Eye (tissue), 1 donor: ENCODE data around the gene PDK1.
A peak's percentile ranks its signal among the peaks of the same experiment; 100 is the strongest.

Source experiments
- DNase-seq: peaks from one replicate; pipeline ENCODE4 v3.0.0-alpha.2; 2015

The PDK1 gene

DNA sequence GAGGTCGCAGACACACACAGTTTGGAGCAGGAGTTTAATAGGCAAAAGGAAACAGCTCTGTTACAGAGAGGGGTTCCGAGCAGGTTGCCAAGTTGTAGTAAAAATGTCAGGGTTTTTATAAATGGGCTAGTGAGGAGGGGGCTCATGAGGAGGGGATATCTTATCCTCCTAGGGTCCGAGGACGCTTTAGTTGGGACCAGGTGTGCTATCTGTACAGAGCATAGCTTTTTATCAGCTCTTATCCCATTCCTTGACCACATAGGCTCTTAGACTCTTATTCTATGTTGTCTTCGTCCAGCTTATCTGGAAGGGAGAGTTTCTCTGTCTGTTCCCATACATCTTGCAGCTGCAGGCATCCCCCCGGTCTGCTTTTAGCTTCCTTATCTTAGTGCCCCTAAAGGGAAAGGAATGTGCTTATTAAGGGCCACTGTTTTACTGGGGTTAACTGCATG is 44.7 kb downstream of the PDK1 start:
- DNase-seq = no peak

DNA sequence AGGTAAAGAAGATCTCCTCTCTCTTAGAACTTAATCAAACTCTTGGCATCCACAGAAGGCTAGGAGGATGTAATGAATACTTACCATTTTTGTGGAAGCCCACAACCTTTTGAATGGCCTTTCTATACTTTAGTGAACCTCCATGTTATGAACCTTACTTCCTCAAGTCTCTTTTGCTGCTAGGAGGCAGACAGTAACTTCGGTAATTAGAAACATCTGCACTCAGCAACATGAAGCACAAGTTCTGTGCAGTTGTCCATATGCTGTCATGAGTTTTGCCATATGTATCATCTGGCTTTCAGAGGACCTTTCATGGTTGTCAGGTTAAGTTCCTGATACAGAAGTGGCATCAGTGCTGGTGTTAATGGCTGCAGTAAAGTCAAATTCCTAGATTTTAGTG is 50.4 kb downstream of the PDK1 start:
- DNase-seq = no peak

DNA sequence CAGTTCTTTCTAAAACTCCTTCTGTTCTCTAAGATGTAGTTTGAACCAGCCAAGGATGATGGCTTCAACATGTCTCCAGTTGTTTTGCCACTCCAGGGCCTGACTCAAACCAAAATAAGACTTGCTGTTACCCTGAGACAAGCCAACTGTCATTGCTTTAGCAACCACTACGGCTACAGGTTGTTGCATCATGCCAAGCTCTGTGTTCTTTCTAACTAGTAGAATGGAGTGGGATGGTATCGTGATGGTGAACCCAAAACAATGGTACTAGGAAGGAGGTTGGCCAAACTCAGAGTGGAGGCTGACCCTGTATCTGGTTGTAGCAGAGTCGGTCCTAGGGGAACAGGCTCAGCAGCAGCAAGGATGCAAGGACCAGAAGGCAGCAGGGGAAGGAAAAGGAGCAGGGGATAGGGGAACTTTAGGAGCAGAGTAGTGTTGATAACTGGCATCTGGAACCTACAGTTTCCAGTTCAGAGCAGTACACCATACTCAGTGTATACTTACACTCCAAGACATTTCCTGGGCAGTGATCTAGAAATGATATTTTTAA is 51.6 kb downstream of the PDK1 start:
- no peak for DNase-seq

DNA sequence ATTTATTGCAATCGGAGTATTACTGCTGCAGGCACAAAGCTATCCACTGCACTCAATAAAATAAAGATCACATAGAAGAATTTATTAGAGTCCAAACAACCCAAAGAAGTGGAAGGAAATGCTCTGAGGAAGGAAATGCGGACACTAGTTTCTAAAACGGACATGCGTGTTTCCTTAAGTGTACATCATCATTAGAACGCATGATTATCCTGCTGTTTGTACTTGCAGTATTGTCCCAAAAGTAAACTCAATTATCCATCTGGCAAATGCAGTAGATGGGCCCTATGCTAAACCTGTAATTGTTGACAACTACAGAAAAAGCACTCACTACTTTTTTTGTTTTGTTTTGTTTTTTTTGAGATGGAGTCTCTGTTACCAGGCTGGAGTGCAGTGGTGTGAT is 53.6 kb downstream of the PDK1 start:
- no peak for DNase-seq

DNA sequence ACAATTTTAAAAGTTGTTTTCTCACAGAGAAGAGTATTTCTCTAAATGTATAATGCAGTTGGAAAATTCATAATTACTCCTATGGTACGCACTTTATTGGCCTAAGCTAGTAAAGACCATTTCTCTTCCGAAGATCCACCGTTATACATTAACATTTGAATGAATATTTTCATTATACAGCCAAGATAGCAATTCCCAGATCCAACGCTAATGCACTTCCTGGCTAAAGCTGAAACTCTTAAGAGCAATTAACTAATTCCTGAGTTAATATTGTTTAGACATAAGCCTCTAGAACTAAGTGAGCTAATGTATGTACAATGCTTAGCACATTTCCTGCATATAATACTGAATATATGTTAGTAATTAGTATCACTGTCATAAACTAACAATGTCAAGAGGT is 56.2 kb downstream of the PDK1 start:
- no peak for DNase-seq

DNA sequence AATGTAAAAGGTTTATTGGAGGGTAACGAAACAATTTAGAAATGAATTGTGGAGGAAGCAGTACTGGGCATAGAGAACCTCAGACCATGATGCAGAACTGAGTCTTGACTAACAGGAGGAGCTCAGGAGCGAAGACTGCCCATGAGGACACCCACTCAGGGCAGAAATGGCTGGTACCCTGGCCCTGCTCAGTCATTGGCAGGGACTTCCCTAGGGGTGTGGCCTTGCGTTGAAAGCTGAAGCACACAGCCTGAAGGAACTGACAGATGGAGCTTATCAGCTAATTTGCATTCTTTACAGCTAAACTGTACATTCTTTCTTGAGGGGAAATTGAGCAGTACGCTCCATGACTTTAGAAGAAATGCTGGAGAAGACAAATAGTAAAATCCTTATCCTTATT is 57.1 kb downstream of the PDK1 start:
- DNase-seq = peak; percentile 53

DNA sequence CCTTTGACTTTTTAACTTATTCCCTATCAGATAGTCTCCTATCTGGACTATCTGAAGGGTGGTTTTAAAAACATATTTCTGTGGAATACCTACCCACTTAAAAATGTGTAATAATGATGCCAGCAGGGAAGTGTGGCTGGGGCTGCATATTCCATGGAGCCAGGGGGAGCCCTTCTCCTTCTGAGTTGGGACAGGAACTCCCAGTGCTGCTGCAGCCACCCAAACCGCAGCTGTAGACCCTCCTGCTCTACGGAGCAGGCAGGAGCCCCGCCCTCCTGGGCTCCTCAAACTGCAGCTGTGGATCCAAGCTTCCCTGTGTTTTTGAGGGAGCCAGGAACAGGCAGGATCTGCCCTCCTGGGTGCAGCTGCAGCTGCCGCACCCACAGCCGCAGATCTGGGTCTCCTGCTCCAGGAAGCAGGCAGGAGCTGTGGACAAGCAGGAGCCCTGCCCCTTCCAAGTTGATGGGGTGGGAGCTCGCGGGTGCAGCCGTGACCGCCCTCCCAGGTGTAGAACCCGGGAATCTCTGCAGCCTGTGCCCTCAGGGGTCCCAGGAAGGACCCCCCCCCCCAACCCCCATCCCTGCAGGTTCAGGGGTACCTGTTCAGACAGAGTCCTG is 57.8 kb downstream of the PDK1 start:
- no peak for DNase-seq

DNA sequence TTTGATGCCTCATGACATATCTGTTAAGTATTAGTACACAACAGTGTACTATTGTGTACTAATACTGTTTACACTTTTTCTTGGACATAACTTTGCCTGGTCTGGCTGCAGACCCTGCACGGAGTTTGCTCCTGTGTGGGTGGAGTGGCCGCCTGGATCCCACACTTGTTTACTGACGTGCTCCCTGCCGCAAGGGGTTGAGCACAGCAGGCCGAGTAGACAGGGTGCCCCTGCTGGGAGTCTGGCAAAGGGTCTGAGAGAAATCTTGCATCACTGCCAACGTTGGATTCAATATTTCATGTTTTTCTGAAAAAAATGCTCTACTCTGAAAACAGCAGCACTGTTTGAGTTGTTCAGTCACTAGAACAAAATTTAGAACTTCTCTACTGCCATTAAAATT is 59.0 kb downstream of the PDK1 start:
- no peak for DNase-seq

DNA sequence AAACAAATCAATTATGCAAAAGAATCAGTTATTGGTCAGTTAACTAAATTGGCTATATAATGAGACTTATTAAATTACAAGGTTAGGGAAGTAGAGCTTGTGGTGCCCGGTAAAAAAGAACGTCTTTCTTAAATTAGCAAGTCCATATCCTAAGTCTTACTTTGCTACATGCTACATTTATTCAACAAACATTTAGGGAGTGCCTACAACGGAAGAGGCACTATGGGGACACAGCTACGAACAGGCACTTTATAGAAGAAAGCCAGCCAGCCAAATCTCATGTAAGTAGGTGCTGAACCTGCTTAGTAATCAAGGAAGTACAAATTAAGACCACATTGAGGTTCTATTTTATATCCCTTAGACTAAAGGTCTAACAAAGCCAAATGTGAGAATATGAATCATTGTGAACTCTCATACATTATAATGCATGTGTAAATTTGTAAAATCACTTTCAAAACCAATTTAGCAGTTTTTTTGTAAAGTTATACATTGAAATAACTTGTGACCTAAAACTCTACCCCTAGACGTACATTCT is 59.9 kb downstream of the PDK1 start:
- no peak for DNase-seq

DNA sequence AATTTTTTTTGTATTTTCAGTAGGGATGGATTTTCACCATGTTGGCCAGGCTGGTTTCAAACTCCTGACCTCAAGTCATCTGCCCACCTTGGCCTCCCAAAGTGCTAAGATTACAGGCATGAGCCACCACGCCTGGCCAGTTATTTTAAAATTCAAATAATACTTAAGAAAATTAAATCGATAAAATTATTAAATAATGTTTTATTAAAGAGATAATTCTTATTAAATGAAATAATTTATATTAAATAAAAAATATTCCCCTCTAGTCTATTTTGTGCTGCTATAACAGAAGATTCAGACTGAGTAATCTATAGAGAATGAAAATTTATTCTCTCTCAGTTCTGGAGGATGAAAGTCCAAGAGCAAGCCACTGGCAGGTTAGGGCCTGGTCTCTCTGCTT is 61.2 kb downstream of the PDK1 start:
- no peak for DNase-seq

DNA sequence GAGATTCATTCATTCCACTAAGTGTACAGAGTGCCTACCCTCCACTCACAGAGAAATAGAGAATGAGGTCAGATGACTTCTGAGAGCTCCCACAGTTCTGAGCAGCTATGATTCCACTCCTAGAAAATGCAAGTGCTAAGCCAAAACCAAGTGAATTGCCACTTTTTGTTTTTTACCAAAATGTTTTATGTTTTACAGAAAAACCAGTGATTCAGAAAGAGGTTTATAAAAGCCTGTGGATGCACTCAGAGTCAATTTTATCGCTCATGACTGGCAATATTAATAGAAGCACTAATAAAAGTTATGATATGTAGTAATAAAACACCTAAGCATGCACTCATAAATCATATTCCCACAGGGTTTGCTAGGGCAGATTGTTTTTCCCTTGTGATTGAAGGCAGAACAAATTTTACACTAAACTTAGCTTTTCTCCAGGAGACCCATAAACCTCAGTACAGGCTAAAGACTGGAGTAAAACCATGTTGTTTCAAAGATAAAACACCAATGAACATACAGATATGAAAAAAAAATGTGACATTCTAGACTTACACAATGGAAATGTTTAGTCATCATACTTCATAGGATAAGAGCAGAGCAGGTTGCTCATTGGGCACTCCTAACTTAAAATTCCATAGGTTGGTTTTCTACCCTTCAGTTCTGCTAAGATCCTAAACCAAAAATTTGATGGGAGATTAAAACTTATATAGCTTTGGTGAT is 67.5 kb downstream of the PDK1 start:
- no peak for DNase-seq

DNA sequence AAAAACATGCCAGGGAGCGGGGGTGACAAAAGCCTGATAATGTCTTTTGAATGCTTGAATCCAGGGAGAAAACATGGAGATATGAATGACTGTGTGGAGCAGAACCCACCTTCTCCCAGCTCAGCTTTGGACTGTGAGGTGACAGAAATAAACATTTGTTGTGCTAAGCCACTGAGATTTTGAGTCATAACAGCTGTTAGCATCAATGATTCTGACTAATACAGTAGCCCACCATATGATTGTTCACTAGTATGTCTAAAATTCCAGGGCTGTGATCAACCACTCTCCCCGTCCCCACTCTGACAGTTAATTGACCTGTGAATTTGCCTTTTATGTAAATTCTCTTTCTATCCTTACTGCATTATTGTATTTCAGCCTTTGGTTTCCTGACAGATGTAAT is 69.1 kb downstream of the PDK1 start:
- DNase-seq = no peak

DNA sequence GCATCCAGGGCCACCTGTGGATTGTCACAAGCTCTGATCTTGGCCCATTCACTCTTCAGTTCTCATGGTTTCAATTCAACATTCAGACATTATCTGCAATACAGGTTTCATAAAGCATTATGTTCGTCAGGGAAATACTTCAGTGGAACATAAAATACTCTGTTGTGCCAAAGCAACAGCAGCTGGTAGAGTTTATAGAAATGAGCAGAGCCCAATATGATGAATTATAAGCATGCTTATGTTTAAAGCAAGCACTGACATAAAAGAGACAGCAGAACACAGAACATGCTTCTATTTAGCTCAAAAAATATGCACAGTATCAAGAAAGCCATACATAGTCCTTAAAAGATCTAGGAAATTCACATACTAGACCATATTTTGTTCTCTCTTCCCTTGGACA is 71.3 kb downstream of the PDK1 start:
- DNase-seq = no peak

DNA sequence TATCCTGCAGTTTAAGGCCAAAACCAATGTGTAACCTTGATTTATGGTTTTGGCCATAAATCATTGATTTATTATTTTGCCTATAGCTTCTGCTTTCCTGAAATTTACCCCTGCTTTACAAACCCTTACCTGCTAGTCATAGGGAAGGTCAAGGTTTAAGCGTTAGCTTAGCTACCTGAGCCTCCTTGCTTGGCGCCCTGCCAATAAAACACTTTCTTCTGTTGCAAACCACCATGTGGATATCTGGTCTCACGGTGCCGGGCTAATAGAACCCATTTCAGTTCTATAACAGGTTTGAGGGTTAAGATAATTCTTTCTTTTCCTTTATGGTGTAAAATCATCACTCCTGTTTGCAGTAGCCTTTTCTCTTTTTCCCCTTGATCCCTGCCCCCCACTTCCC is 72.2 kb downstream of the PDK1 start:
- no peak for DNase-seq

DNA sequence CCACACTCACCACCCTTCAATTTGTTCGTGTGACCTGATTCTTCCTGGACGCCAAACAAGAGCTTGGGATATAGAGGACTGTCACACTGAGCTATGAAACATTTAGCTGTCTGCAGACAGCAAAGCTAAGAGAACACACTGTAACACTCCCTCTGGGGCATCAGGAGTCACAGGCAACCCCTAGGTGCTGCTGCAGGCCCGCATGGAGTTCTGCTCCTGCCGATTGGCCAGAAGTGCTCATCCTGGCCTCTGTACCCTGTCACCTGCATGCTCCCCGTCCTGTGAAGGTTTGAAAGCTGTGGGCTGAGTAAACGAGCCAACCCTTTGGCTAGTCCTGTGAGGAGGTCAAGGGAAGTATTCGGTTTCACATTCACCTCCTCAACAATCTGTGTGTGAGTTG is 73.7 kb downstream of the PDK1 start:
- no peak for DNase-seq

DNA sequence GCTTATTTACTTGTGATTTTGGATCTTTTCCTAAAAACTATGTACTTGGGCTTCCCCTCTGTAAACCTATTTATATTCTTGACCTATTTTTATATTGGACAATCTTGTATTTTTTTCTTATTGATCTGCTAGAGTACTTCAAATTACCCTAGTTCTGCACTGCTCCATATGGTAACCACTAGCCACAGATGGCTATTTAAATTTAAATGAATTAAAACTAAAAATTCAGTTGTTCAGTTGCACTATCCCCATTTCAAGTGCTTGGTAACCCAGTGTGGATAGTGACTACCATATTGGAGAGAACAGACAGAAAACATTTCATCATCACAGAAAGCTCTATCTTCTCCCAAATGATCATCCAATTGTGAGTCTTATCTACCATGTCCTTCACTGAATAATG is 74.3 kb downstream of the PDK1 start:
- no peak for DNase-seq

DNA sequence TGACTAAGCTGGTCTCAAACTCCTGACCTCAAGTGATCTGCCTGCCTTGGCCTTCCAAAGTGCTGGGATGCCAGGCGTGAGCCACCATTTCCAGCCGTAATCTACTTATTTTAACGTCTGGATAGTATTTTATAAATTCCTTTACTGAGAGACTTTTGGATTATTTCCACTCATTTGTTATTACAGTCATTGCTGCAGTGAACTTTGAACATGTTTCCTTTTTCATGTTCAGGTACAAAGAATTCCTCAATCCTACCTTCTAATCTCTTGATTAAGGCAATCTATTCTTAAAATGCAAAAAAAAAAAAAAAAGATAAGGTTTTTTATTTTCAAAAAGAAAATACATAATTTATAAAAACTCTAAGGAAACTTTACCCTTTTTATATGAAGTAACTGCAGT is 78.6 kb downstream of the PDK1 start:
- no peak for DNase-seq

DNA sequence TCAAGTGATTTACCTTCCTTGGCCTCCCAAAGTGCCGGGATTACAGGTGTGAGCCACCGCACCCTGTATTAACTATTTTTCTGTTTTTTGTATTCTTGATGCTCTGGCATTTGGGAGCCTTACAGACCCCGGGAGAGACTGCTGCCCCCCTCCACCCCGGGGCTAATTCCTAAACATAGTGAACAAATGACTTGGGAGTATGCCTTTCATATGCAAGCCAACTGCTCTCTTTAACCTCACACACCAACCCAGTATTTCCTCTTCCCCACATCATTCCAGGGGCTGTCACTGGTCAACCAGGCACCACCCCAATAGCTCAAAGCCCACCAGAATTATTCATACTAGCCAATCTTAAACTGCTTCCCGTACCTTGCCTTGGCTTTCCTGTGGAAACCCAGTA is 79.7 kb downstream of the PDK1 start:
- no peak for DNase-seq

DNA sequence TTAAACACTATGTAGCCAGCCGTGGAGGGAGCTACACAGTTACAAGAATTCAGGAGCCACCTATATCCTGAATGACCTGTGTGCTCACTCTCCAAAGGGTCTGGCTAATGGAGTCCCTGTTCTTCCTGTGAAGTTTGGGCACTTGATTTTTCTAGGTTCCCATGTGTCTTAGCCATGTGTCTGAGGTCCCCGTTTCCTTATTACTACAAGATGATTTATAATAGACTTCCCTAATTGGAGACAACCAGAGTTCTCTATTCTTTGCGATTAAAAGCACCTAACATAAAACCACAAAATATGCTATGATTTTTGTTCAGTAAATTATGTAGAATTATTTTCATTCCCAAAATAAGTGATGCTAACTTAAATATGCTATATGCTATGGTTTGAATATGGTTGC is 83.4 kb downstream of the PDK1 start:
- no peak for DNase-seq

DNA sequence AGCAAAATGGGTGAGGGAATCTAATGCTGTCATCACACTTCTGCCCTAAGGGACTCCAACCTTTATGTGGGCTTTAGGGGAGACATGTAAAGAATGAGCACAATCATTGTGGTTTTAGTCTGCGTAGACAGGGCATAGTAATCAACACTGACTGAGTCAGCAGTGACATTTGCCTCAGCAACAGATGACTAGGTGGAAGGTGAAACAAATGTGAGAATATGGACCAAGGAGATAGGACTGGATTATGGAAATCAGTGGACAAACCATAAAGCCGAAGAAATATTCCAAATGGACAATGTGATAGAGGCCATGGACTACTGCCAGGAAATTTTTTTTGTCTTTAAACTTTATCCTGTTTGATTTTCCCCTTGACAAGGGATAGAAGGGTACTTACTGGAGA is 83.9 kb downstream of the PDK1 start:
- no peak for DNase-seq

DNA sequence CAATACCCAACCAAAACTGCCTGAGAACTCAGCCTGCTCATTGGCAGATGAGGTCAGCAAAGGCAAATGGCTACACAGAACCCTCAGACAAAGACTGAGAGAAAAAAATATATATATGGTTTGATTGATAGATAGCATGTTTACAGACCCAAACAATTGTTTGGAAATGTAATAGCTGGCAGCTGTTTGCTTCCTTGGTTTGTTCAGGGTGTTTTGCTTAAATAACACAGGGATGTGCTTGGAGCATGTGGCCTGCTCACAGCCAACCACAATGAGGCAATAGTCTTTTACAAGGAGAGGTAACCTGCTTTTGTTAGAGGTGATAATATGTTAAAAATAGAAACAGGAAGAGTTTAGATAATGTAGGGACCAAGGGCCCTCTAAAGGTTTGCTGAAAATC is 84.5 kb downstream of the PDK1 start:
- no peak for DNase-seq

DNA sequence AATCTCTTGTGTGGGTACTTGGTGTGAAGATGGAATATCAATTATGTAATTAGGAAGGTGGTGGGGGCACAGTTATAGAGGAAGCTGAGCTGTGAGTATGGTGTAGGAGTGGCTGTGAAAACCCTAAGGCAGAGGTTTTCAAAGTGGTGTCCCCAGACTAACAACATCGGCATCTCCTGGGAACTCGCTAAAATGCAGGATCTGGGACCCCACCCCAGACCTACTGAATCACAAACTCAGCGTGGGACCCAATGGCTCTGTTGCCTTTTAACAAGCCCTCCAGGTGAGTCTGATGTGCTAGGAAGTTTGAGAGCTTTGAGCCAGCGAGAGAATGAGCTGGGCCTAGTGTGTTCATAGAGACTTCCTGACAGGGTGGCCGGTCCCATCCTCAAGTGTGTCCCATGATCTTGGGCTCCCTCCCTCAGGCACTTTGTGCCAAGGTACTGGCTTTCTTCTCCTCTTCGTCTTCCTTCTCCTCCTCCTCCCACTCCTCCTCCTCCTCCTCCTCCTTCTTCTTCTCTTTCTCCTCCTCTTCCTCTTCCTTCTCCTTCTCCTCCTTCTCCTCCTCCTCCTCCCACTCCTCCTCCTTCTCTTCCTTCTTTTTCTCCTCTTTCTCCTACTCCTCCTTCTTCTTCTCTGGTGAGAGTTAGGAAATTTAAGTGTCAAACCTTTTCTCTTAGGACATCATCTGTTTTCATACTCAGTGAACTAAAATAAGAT is 86.6 kb downstream of the PDK1 start:
- DNase-seq = no peak

DNA sequence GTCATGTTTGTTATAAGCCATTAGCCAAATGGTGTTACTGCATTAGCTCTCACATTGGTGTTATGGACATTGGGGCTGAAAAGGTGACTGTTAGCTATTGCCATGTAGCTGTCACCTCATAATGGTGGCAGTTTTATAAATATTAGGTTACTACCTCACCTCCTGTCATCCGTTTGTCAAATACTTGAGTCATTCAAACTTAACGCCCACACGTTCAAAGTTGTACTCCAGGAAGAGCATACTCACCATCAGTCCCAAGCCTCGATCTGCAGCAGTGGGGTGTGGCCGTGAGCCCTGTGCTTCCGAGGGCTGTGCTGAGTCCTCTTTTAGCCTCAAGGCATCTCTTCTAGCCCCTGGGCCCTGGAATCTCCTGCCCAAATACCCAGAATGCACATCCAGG is 87.3 kb downstream of the PDK1 start:
- no peak for DNase-seq

DNA sequence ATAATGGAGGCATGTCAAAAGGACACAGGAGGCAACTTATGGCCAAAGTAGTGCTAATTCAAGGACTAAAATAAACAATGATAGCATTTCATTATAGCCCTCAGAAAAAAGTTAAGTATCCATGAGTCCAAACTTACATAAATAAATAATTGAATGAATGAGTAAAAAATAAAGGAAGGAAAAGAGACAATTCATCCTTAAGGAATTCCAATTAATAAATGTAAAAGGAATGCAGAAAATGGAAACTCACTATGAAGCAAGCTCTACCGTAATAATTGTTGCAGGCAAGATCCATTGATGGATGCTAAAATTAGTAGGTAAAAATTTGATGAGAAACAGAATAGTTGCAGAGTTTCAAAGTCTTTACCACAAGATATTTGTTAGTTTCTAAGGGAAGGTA is 91.5 kb downstream of the PDK1 start:
- no peak for DNase-seq
